HUDEP-2 (cell line): ENCODE measurements around the gene IL25.
"Not testable (repeated sequence)": the region's sequence is repeated elsewhere in the genome, so short reads cannot be mapped to it uniquely, and the experiment has no call there.

Experiments
- DNase-seq, 76 experiments: peaks; one replicate each; lab custom pipeline; 2025; ENCODE audit not compliant: unreplicated experiment in 76 of 76; lab: John Stamatoyannopoulos, UW

IL25 gene

GRCh38 chr14:23386999-23387398 lies 14.4 kb downstream of the IL25 start:
- no peak for DNase-seq

GRCh38 chr14:23387916-23388882 lies 15.6 kb downstream of the IL25 start:
- DNase-seq = no peak

GRCh38 chr14:23388996-23389395 lies 16.4 kb downstream of the IL25 start:
- no peak for DNase-seq

- no peak for DNase-seq
Measured at GRCh38 chr14:23389396-23389795, 16.8 kb downstream of the IL25 start.

GRCh38 chr14:23389871-23390270 lies 17.3 kb downstream of the IL25 start:
- not testable (repeated sequence) for DNase-seq

- DNase-seq = no peak
Measured at GRCh38 chr14:23392613-23393012, 20.0 kb downstream of the IL25 start.

- no peak for DNase-seq
Measured at GRCh38 chr14:23396126-23396525, 23.5 kb downstream of the IL25 start.

GRCh38 chr14:23396781-23397407 lies 24.3 kb downstream of the IL25 start:
- DNase-seq = no peak

GRCh38 chr14:23398348-23398747 lies 25.7 kb downstream of the IL25 start:
- DNase-seq = no peak

- no peak for DNase-seq
Measured at GRCh38 chr14:23399136-23399535, 26.5 kb downstream of the IL25 start.

GRCh38 chr14:23399591-23399990 lies 27.0 kb downstream of the IL25 start:
- no peak for DNase-seq

- DNase-seq = not testable (repeated sequence)
Measured at GRCh38 chr14:23400496-23401149, 28.0 kb downstream of the IL25 start.

GRCh38 chr14:23401291-23401690 lies 28.7 kb downstream of the IL25 start:
- DNase-seq = no peak

- DNase-seq = no peak
Measured at GRCh38 chr14:23402296-23403138, 29.9 kb downstream of the IL25 start.

GRCh38 chr14:23403139-23403438 lies 30.5 kb downstream of the IL25 start:
- DNase-seq = no peak

GRCh38 chr14:23403908-23404307 lies 31.3 kb downstream of the IL25 start:
- DNase-seq = no peak

- DNase-seq = no peak
Measured at GRCh38 chr14:23404331-23404900, 31.8 kb downstream of the IL25 start.

GRCh38 chr14:23405096-23405495 lies 32.5 kb downstream of the IL25 start:
- no peak for DNase-seq

- DNase-seq = no peak
Measured at GRCh38 chr14:23405516-23406025, 33.0 kb downstream of the IL25 start.

- DNase-seq = no peak
Measured at GRCh38 chr14:23406244-23406643, 33.6 kb downstream of the IL25 start.
